22Rv1 (cell line): ENCODE results near the gene TMEM269.
"Not testable (repeated sequence)": the region's sequence is repeated elsewhere in the genome, so short reads cannot be mapped to it uniquely, and the experiment has no call there.

Experiments
- H3K27ac ChIP-seq: fragments of 450-650 bp; 2 replicates; pipeline ENCODE4 v1.5.1; 2017
- ZFX ChIP-seq: fragments of 450-650 bp; IDR thresholded peaks from 2 replicates; pipeline ENCODE4 v1.6.1; 2017; ENCODE audit warnings: antibody characterized with exemption, borderline replicate concordance
- TF ChIP-seq, protein P1 (sequence below): fragments of 450-650 bp; IDR thresholded peaks from 2 replicates; pipeline ENCODE4 v1.5.1; 2017; ENCODE audit warnings: mild to moderate bottlenecking

The TMEM269 gene

DNA sequence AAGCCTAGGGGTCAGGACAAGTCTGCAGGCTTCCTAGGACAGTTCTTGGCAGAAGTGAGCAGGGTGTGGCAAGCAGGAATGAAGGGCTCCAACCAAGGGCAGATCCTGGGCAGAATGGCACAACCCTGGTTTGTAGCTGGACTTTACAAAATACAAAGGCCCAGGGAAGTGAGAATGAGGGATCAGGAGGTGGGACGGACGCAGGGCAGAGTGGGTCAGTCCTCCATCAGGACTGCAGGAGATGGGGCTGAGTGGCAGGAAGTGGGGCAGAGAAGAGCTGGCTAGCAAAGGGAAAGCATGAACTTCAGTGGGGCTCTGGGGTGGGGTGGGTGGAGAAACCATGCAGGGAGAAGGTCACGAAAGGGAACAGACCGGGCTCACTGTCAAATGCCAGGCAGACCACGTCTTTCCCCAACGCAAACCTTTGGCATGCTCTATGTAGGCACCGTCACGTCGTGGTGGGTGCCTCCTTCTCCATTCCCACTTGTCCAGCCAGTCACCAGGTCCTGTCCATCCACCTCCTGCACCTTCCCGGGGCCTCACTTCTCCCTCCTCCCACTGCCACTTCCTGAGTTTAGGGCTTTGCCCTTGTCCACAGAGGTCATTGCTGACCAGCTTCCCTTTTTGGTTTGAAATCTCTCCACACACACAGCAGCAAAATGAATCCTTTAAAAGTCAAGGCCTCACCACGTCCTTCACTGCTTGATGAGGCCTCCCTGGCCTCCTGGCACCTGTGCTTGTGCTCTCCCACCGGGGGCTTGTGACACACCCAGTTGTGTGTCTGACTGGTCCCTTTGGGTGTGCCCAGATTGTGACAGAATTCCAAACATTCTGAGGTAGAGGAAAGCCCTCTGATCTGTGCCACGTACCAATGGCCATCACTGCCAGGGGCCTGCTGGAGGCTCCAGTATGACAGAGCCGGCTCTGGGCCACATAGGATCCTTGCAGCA is 36.1 kb upstream of the TMEM269 start:
- TF ChIP-seq, protein P1, sequence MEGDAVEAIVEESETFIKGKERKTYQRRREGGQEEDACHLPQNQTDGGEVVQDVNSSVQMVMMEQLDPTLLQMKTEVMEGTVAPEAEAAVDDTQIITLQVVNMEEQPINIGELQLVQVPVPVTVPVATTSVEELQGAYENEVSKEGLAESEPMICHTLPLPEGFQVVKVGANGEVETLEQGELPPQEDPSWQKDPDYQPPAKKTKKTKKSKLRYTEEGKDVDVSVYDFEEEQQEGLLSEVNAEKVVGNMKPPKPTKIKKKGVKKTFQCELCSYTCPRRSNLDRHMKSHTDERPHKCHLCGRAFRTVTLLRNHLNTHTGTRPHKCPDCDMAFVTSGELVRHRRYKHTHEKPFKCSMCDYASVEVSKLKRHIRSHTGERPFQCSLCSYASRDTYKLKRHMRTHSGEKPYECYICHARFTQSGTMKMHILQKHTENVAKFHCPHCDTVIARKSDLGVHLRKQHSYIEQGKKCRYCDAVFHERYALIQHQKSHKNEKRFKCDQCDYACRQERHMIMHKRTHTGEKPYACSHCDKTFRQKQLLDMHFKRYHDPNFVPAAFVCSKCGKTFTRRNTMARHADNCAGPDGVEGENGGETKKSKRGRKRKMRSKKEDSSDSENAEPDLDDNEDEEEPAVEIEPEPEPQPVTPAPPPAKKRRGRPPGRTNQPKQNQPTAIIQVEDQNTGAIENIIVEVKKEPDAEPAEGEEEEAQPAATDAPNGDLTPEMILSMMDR: no peak
- TF ChIP-seq ZFX: no peak

DNA sequence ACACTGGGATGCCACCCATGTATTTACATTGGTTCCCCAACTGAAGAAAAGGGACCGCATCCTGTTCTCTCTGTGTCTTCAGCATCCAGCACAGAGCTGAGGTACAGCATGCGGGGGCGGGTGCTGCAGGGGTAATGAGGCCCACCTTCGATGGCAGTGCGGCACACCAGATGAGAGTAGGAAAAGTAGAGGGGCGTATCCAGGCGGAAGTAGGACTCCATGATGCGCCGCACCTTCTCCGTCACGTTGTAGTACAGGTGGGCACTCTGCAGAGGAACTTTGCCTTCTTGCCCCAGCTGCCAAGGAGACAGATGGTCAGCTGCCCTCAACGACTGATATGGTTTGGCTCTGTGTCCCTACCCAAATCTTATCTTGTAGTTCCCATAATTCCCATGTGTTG is 34.8 kb upstream of the TMEM269 start:
- TF ChIP-seq, protein P1: no peak
- no peak for TF ChIP-seq ZFX
- H3K27ac ChIP-seq: no peak overlapping the region

More for the DNA sequence above, 36.1 kb upstream of the TMEM269 start:
- H3K27ac ChIP-seq: no peak overlapping the region

DNA sequence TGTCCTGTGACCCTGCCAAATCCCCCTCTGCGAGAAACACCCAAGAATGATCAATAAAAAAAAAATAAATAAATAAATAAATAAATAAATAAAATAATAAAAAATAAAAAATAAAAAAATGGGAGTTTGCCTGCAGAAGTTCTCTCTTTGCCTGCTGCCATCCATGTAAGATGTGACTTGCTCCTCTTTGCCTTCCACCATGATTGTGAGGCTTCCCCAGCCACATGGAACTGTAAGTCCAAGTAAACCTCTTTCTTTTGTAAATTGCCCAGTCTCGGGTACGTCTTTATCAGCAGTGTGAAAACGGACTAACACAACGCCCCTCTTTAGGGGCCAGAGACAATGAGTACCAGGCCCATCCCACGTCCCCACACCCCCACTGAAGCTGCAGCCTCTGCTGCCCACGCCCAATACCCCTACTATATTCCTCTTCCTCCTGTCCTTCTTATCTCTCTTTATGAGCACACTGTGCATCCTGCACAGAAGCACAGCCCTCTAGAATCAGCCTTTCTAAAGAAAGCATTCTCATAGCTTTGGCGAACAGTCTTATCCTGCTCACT is 33.2 kb upstream of the TMEM269 start:
- not testable (repeated sequence) for H3K27ac ChIP-seq

DNA sequence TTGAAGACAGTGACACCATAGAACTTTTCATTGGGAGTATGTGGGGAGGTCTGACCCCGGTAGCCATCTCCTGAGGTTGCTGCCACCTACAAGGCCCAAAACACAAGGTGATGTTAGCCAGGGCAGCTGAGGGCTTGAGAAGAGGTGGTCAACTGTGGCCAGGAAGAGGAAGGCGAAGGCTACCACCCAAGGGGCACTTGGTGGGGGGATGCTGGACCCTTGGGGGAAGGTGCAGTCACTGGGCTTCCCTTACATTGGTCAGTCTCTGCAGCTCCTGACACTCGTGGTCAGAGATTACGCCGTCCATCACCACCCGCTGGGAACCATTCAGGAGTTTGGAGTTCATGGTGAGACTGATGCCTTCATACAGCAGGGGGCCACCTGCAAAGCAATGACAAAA is 32.5 kb upstream of the TMEM269 start:
- H3K27ac ChIP-seq: no peak overlapping the region
- TF ChIP-seq, protein P1: no peak
- TF ChIP-seq ZFX: no peak

DNA sequence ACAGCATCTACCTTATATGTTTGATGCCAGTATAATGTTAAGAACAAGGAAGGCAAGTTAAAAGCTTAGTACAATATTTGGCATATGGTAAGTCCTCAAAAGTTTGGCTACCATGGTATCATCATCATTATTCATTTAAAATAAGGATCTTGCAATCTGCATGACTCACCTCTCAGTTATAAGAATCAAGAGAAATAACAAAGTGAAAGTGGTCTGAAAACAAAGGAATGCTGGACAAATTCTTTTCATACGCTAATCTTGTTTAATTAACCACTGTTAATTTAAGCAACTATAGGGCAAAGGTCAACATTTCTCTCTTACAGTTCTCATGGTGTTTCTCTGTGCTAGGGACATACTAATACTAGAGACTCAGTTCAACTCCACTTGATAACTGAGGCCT is 31.7 kb upstream of the TMEM269 start:
- no peak for TF ChIP-seq ZFX
- TF ChIP-seq, protein P1: no peak
- no peak overlapping the region for H3K27ac ChIP-seq

DNA sequence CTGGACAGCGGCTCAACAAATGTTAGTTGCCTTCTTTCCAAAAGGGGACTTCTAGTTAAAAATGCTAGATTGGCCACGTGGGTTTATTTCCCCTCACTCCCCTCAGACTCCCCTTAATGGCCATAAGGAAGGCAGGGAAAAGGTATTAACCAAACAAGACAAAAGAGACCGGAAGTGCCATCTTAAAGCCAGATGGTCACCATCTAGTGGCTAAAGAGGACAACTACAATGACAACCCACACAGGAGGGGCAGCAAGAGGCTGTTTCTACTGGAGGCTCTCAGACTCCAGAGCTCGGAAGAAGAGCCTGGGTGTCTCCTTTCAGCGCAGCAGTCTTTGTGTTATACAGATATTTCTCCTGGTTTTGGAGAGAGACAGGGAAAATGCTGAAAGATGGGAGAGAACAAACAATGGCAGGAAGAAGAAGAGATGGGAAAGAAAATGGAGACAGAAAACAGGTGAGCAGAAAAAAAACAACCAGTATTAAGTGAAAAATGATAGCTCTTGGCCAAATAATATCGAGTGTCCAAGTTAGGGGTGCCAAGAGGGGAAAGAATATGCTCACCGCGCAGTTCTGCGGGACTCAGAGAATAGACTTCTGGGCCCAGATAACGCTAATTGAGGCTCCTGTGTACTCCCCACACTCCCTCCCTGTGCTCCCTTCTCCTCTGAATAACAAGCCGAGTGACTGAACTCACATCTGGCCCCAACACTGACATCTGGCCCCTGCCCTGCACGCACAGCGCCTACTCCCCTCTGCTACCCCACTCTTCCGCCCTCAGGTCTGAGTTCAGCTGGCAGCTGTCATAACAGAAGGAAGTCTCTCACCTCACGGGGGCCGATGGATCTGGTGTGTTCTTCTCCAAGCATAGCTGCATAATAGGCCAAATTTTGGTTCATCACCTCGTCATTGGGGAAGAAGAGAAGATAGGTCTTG is 27.6 kb upstream of the TMEM269 start:
- no peak overlapping the region for H3K27ac ChIP-seq
- TF ChIP-seq ZFX: no peak
- TF ChIP-seq, protein P1: peak; percentile 81

DNA sequence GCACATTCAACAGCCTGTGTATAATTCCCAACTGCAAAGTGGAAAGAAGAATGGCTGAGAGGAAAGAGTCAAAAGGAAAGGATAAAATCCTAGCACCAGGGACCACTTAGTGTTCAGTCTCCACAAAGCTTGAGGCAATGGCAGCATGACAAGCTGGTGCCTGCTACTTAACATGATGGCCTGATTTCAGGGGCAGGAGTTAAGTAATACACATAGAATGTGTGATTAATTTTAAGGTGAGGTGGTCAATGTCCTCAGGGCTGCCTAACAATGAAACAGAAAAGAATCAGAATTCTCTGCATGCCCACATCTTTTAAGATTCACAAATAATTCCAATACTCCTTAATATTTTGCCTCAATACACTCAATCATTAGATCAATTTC is 26.9 kb upstream of the TMEM269 start:
- no peak overlapping the region for H3K27ac ChIP-seq
- no peak for TF ChIP-seq ZFX
- TF ChIP-seq, protein P1: no peak
